ENCODE data around the gene ITM2C. TPM values are rescaled to one million over a fixed set of nuclear protein-coding genes. Genes with fewer than 3 reads are reported as not detected.

ITM2C gene
- total RNA-seq, 2 donors from 2014 or later: 42.7 to 43.1 TPM

- ATAC-seq: no peak
- no peak for DNase-seq
- intact Hi-C loops (cut with DNase I): no loop called here
Measured at GRCh38 chr2:230900336-230900995, 35.7 kb downstream of the ITM2C start.

DNA sequence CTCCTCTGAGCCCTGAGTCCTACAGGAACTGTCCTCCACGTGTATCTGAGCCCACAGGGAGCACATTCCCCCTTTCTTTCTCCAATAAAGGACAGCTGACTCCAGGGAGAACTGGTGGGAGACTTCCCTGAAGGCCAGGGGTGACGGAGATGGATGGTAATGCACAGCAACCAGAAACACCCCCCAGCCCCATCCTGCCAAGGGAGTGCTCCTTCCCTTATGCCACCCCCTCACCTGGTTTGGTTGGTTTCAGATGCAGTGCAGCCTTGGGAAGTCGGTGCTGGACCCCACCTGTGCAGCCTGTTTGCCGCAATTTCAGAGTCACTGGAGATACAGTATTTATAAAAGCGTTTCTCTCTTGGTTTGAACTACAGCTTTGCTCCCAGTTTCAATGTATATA is 36.3 kb downstream of the ITM2C start:
- DNase-seq: no peak
- no peak for ATAC-seq
- intact Hi-C loops (cut with DNase I): no loop called here

DNA sequence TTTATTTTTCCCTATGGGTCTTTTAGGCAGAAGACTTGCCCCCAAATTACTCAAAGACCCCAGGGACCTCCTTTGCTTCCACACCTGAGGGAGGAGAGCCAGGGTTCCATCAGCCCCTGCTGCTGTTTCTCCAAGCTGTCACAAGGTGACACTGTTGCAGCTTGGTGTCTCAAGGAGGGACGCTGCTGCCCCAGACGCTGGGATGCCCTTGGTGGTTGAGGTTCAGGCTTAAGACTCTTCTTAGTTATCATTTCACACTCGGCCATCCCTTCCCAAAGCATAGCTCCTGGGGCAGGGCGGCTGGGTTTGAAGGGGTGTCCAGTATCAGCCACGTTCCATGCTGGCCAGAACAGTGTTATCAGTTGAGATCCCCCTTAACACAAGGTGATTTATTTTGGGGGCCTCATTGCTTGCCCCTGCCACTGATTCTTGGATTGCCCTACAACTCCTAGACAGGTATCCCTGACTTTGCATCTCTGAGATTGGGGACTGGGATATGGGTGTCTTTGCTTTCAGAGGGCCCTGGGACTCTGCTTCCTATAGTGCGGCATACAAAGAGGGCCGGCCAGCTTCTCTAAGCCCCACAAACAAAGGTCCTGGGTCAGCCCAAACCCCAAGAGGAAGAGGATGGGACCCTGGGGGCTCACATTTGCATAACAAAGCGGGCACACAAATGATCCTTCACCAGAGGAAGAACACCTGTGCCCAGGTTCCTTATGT is 37.6 kb downstream of the ITM2C start:
- DNase-seq (peak; percentile 43), ATAC-seq (peak; percentile 45 to 68)
- intact Hi-C loops (cut with DNase I): loop anchor here (1.0 to 2.0 kb wide), 2 partner anchors 84 to 85 kb away; no protein-coding TSS in a partner anchor

DNA sequence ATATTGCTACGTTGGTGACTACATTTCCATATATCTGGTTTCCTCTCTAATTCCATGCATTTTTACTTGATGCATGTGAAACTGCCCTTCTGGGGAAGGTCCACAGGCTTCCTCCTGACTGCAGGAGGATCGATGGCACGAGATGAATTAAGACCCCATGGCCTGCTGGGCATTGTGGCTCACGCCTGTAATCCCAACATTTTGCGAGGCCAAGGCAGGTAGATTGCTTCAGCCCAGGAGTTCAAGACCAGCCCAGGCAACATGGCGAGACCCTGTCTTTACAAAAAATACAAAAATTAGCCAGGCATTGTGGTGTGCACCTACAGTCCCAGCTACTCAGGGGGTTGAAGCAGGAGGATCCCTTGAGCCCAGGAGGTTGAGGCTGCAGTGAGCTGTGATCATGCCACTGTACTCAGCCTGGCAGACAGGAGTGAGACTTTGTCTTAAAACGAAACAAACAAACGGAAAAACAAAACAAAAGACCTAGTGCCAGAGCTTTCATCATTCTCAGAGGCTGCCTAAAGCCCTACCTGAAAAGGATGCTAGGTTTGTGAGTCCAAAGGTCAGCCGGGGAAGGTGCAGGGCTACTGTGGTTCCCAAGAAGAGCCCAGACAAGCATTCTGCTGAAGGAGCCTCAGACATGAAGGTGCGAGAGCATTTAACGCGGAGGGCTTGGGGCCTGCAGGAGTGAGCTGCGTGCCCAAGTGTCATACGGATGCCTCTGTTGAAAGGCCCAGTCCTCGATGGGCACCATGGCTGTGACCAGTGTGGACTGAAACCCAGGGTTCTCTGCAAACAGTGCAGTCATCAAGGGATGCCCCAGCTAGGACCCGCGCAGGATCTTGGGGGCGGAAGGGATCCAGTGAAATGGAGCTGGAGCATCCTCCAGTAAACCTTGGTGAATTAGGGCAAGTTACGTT is 38.7 kb downstream of the ITM2C start:
- intact Hi-C loops (cut with DNase I): loop anchor here in 1 of 2 donors (2.0 kb wide), 1 partner anchor 83 kb away; no protein-coding TSS in a partner anchor
- ATAC-seq (no peak), DNase-seq (no peak)

DNA sequence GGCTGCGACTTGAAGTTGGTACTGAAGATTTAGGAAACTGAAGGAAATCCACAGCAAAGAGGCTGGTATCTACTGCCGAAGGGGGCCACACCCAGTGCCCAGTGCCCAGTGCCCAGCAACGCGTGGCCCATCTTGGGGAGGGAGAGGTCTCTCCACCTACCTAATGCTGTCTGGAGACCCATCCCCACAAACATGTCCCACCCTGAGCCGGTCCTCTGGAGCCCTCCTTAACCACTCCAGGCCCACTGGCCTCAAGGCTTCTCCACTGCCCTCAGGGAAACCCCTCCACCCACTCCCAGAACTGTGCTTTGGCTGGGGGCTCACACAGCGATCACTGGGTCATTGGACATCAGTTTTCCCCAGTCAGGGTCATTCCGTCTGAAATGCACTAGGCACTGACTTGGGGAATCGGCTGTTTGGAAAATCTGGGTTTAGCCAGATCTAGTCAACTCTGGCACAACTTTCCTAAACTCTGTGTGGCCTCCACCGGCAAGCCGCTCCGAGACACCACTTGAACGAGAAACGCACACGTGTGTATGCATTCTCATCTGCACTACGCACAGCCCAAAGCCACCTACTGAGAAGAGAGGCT is 40.2 kb downstream of the ITM2C start:
- ATAC-seq: no peak
- no peak for DNase-seq
- intact Hi-C loops (cut with DNase I): no loop called here

GRCh38 chr2:230905448-230906421 is 41.0 kb downstream of the ITM2C start:
- intact Hi-C loops (cut with DNase I): no loop called here
- DNase-seq (no peak), ATAC-seq (no peak)

- intact Hi-C loops (cut with DNase I): no loop called here
- ATAC-seq (no peak), DNase-seq (no peak)
Measured at GRCh38 chr2:230906471-230907230, 41.9 kb downstream of the ITM2C start.

DNA sequence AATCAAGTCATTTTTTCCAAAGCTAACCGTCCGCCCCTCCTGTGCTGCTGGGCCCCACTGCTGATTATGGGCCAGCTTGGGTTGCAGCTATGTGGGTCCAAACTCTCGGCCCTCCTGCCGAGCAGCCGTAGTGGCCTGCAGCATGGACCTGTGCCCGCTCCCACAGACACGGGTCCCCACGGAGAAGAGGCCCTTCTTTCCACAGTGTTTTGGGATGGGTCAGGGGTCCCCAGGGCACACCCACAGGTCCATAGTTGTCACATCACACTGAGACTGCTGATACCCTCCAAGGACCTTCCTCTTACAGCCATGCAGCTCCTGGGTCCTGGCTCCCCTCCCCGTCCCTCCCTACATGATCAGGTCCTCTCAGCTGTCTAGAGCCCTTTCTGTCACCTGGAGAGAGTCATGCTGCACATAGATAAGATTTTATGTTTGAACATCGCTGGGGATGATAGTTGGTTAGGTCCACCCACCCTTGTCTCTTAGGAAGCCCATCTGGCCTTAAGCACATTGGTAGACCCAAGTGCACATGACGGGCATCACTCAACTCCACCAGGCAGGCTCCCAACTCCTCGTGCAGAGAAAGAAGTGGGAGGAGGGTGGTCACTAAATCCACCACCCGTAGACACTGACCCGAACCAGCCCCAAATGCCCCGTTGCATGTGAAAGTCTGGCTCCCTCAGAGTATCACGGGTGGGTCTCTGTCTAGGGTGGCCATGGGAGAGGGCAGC is 42.8 kb downstream of the ITM2C start:
- intact Hi-C loops (cut with DNase I): no loop called here
- DNase-seq: no peak
- ATAC-seq: no peak

DNA sequence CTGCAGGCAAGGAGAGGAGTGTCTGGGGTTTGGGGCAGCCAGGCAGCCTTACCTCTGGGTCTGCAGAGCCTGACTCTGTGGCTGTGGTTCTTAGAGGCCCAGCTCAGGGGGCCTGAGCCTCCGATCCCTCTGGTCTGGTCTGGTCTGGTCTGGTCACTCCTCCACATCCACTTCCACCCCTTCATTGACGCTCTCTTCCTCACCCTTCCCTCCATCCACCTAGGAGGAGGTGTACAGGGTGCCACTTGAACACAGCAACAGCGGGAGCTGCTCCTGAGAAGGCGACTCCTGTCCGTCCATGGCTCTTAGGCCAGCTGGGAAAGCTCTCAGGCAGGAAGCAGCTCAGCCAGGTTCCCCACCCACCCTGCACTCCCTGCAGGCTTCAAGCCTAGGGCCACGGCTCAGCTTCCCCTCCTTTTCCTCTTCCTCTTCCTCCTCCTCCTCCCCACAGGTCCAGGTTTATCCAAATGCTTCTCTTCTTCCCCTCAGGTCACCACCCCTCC is 43.4 kb downstream of the ITM2C start:
- intact Hi-C loops (cut with DNase I): no loop called here
- ATAC-seq (no peak), DNase-seq (no peak)

- ATAC-seq (no peak), DNase-seq (no peak)
- intact Hi-C loops (cut with DNase I): no loop called here
Measured at GRCh38 chr2:230908595-230909191, 44.0 kb downstream of the ITM2C start.

DNA sequence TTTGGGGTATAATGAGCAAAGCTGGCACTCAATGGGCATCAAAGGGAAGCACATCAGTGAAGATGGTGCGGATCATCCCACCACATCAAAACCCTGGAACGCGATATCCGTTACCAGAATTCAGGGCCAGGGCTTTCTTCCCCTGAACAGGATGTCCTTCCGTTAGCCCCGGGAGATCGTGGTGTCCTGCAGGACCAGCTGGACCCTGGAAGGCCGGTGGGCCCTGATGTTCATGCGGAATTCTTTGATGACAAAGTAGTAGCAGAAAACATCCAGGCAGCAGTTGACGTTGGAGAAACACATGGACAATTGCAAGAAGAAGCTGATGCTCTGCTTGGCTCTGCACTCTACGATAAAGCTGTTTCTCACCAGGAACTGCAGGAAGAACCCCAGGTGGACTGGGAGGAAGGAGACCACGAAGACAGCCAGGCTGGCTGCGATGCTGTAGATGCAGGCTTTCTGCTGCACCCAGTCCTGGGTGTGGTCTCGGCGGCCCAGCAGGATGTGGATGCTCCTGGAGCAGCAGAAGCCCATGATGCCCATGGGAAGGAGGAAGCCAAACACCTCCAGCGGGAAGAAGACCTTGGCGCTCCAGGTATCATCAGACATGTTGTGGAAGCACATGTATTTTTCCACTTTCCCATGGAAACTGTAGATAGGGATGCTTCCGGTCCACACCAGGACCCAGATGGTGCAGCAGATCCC is 45.3 kb downstream of the ITM2C start:
- ATAC-seq: no peak
- intact Hi-C loops (cut with DNase I): no loop called here
- DNase-seq: no peak

GRCh38 chr2:230910546-230911177 is 45.9 kb downstream of the ITM2C start:
- intact Hi-C loops (cut with DNase I): no loop called here
- no peak for DNase-seq

DNA sequence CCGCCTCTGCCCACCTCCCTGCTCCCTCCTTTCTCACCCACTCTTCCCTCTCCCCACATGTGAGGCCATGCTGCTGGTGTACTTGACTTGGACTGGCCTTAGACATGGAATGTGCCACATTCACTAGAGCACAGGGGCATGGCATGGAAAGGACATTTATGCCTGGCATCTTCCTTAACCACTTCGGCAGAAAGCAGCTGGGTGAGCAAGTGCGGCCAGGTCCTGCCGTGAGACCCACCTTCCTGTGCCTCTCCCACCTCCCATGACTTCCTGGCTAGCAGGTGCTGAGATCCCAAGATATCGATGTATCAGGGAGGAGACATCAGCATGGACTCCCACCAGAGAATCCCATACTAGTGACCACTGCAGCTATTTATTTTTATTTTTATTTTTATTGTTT is 47.3 kb downstream of the ITM2C start:
- ATAC-seq: no peak
- DNase-seq: no peak
- intact Hi-C loops (cut with DNase I): no loop called here

More at GRCh38 chr2:230910546-230911177, 45.9 kb downstream of the ITM2C start:
- ATAC-seq: no peak

DNA sequence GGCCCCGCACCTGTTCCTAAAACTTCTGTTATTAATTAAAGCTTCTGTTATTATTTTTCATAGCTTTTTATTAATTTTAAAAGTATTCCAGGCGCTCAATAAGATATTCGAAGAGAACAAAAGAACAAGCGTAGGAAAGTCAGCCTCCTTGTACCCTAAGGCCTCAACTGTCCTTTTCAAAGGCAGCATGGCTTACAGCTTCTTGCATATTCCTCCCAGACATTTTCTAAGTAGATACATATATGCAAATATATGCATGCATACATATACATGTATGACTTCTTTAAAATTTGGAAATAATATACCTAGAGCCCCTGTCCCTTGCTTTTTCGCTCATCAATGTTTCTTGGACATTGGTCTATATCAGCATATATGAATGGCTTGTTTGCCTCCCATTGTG is 48.0 kb downstream of the ITM2C start:
- intact Hi-C loops (cut with DNase I): no loop called here
- ATAC-seq (no peak), DNase-seq (no peak)

DNA sequence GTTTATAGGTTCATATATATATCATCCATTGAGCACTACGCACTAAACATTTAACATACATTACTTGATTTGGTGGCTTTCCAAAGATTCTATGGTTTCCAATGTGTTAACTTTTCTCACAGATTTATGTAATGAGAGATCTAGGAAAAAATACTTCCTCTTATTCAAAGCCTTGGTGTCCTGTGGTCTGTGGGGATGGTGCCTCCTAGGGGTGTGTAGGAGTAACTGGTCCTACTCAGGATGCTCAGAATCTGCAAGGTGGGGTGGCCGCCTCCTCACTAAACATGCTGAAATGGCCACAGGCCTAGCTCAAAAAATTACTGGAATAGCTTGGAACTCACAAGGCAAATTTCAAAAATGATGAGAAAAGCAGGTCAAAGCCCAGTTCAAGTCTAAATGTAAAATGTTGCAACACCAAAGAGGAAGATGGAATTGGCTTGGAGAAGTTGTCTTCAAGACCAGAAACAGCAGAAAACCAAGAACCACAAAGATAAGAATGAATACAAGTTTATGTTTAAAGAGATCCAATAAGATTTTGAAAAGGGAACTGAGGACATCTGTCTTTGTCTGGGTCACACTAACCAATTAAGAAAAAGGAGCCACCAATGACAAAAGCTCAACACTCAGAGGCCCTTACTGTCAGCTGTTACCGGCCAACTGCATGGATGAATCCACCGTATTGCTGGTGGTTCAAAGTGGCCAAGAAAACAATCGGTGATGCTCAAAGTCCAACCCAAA is 48.8 kb downstream of the ITM2C start:
- intact Hi-C loops (cut with DNase I): no loop called here
- ATAC-seq (no peak), DNase-seq (no peak)
